Measurements from ENCODE around the gene VPS41. TPM values are rescaled to one million over a fixed set of nuclear protein-coding genes. Genes with fewer than 3 reads are reported as not detected.

VPS41 gene
- total RNA-seq, 1 experiment from 2014 or later, result 92.3 TPM

GRCh38 chr7:38825721-38826440, 83.1 kb downstream of the VPS41 start:
- no TSS peak for BruUV-seq (replicated peaks)
- peaks cover 5% of the 10 kb centered on the region; the same call in 1 of the 2 replicates for H3K9me3 ChIP-seq (ENCODE audit: insufficient read depth, low read depth)
- peaks cover 4% of the 10 kb centered on the region for H3F3A ChIP-seq (ENCODE audit: insufficient read depth, low read depth)
- 0 out of 2 replicates have a peak, but pooled peaks cover 4% of the 10 kb centered on the region for H4K20me1 ChIP-seq (ENCODE audit: insufficient read depth)
- no peak overlapping the region for H3K4me2 ChIP-seq
- ChIA-PET CTCF (no interaction called here), POLR2A (ENCODE audit: unreplicated experiment) (no interaction called here)
- no peak for DNase-seq
- intact Hi-C loops (cut with micrococcal nuclease; ENCODE audit: unreplicated experiment), result no loop called here
- H3K27ac ChIP-seq, result no peak overlapping the region
- H3K27me3 ChIP-seq (ENCODE audit: insufficient read depth, low read depth), result no peaks in the 10 kb centered on the region
- H3K9me2 ChIP-seq (ENCODE audit: insufficient read depth), result no peaks in the 10 kb centered on the region
- no peak for TF ChIP-seq EZH2 (IDR thresholded peaks at IDR 0.05; ENCODE audit: low read depth)
- TF ChIP-seq CTCF (conservative IDR thresholded peaks at IDR 0.05), result no peak
- H3K4me3 ChIP-seq, result no peak overlapping the region
- H3K79me2 ChIP-seq (ENCODE audit: low read depth), result no peaks in the 10 kb centered on the region
- H2AFZ ChIP-seq, result no peak overlapping the region
- no peaks in the 10 kb centered on the region for H3K36me3 ChIP-seq (ENCODE audit: low read depth)
- H3K4me1 ChIP-seq (replicated peaks; ENCODE audit: insufficient read depth), result no peaks in the 10 kb centered on the region

- Histone ChIP-seq H3K4me3 (no peak overlapping the region), H3K27ac (no peak overlapping the region), H4K20me1 (ENCODE audit: insufficient read depth) (0 out of 2 replicates have a peak, but pooled peaks cover 4% of the 10 kb centered on the region), H3F3A (ENCODE audit: insufficient read depth, low read depth) (peaks cover 4% of the 10 kb centered on the region; the same call in 1 of the 2 replicates), H3K36me3 (ENCODE audit: low read depth) (no peaks in the 10 kb centered on the region), H3K4me2 (no peak overlapping the region), H2AFZ (no peak overlapping the region), H3K9me2 (ENCODE audit: insufficient read depth) (no peaks in the 10 kb centered on the region), H3K9me3 (ENCODE audit: insufficient read depth, low read depth) (peaks cover 5% of the 10 kb centered on the region; the same call in 1 of the 2 replicates), H3K27me3 (ENCODE audit: insufficient read depth, low read depth) (no peaks in the 10 kb centered on the region), H3K4me1 (replicated peaks; ENCODE audit: insufficient read depth) (no peaks in the 10 kb centered on the region), H3K79me2 (ENCODE audit: low read depth) (no peaks in the 10 kb centered on the region)
- POLR2A ChIA-PET (ENCODE audit: unreplicated experiment), result no interaction called here
- intact Hi-C loops (cut with micrococcal nuclease; ENCODE audit: unreplicated experiment), result no loop called here
- TF ChIP-seq CTCF (conservative IDR thresholded peaks at IDR 0.05) (no peak), EZH2 (IDR thresholded peaks at IDR 0.05; ENCODE audit: low read depth) (no peak)
- BruUV-seq (replicated peaks), result no TSS peak
- CTCF ChIA-PET, result no interaction called here
- no peak for DNase-seq
These were observed 84.0 kb downstream of the VPS41 start for GRCh38 chr7:38824948-38825347.

- no peak overlapping the region for H3K4me3 ChIP-seq
- H3K4me2 ChIP-seq, result no peak overlapping the region
- intact Hi-C loops (cut with micrococcal nuclease; ENCODE audit: unreplicated experiment), result no loop called here
These were observed 86.4 kb downstream of the VPS41 start for GRCh38 chr7:38822549-38822948.

More at GRCh38 chr7:38822549-38822948, 86.4 kb downstream of the VPS41 start:
- no peak for TF ChIP-seq EZH2 (IDR thresholded peaks at IDR 0.05; ENCODE audit: low read depth)
- no peak for TF ChIP-seq CTCF (conservative IDR thresholded peaks at IDR 0.05)
- H3K9me2 ChIP-seq (ENCODE audit: insufficient read depth), result no peaks in the 10 kb centered on the region
- CTCF ChIA-PET, result interaction anchor here (0.6 kb wide), 1 partner anchor 452 kb away, joined by 3 read pairs; no protein-coding TSS in a partner anchor
- H3K4me1 ChIP-seq (replicated peaks; ENCODE audit: insufficient read depth), result no peaks in the 10 kb centered on the region
- no TSS peak for BruUV-seq (replicated peaks)
- H3K27ac ChIP-seq, result no peak overlapping the region
- no peaks in the 10 kb centered on the region for H3F3A ChIP-seq (ENCODE audit: insufficient read depth, low read depth)
- H3K36me3 ChIP-seq (ENCODE audit: low read depth), result no peaks in the 10 kb centered on the region
- H3K27me3 ChIP-seq (ENCODE audit: insufficient read depth, low read depth), result no peaks in the 10 kb centered on the region
- no peak for DNase-seq
- POLR2A ChIA-PET (ENCODE audit: unreplicated experiment), result no interaction called here
- H3K79me2 ChIP-seq (ENCODE audit: low read depth), result no peaks in the 10 kb centered on the region
- peaks cover 5% of the 10 kb centered on the region; the same call in 1 of the 2 replicates for H3K9me3 ChIP-seq (ENCODE audit: insufficient read depth, low read depth)
- no peaks in the 10 kb centered on the region for H4K20me1 ChIP-seq (ENCODE audit: insufficient read depth)
- no peak overlapping the region for H2AFZ ChIP-seq

Measured in PC-9 (cell line).